Stimulated activated effector memory CD8-positive, alpha-beta T cell treated with anti-CD3 and anti-CD28 coated beads, Interleukin-12 subunit alpha, Interleukin-12 subunit beta, amount 100 ng/mL, for 72 hours (primary cell): Measurements from ENCODE around the gene ALCAM.

Experiments
- ATAC-seq: fragments of 150-1000 bp; cut with Tn5 transposase; 2 replicates; pipeline ENCODE4 v1.10.0; 2021
- DNase-seq, 2 donors: peaks; one replicate each; pipeline ENCODE4 v3.0.0; 2021 to 2022; ENCODE audit warnings: low spot score in 2 of 2
- H3K27ac Mint-ChIP-seq: one replicate; pipeline ENCODE4 v1.8.0; 2022; ENCODE audit warnings: mild to moderate bottlenecking, mixed read lengths
- H3K36me3 Mint-ChIP-seq: one replicate; pipeline ENCODE4 v1.8.0; 2022; ENCODE audit warnings: mild to moderate bottlenecking, mixed read lengths
- H3K4me1 Mint-ChIP-seq: one replicate; pipeline ENCODE4 v1.8.0; 2022; ENCODE audit warnings: mixed read lengths
- H3K4me3 Mint-ChIP-seq: one replicate; pipeline ENCODE4 v1.8.0; 2022; ENCODE audit warnings: mild to moderate bottlenecking, mixed read lengths
- H3K9me3 Mint-ChIP-seq: one replicate; pipeline ENCODE4 v1.8.0; 2022; ENCODE audit warnings: mixed read lengths

Gene ALCAM

GRCh38 chr3:105527949-105528348, 161.2 kb downstream of the ALCAM start:
- H3K4me3 Mint-ChIP-seq: no peak overlapping the region
- no peaks in the 10 kb centered on the region for H3K9me3 Mint-ChIP-seq
- H3K27ac Mint-ChIP-seq: no peak overlapping the region
- H3K4me1 Mint-ChIP-seq: no peaks in the 10 kb centered on the region
- H3K36me3 Mint-ChIP-seq: no peaks in the 10 kb centered on the region
- DNase-seq: no peak
- ATAC-seq: peak; percentile 99

GRCh38 chr3:105528955-105529354, 162.2 kb downstream of the ALCAM start:
- no peaks in the 10 kb centered on the region for H3K9me3 Mint-ChIP-seq

DNA sequence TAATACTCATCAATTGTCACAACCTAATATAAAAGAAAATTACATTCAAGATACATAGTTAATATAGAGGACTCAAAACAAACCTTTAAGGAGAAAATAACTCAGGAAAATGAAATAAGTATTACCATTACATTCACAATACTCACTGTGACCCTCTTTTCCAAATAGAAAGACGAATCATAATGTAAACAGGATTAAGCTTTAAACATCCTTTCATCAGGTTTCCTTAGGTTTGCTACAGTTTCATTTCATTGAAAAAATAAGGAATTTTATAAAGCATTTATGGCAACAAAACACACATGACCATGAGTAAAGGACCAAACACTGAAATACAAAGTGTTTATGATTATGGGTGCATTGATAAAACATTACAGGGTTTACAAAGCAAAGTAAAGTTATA, 162.7 kb downstream of the ALCAM start:
- DNase-seq: no peak
- ATAC-seq: no peak
- Mint-ChIP-seq H3K4me3 (no peak overlapping the region), H3K27ac (no peak overlapping the region), H3K36me3 (no peaks in the 10 kb centered on the region), H3K4me1 (no peaks in the 10 kb centered on the region), H3K9me3 (no peaks in the 10 kb centered on the region)

More at GRCh38 chr3:105528955-105529354, 162.2 kb downstream of the ALCAM start:
- Mint-ChIP-seq H3K4me3 (no peak overlapping the region), H3K4me1 (no peaks in the 10 kb centered on the region), H3K36me3 (no peaks in the 10 kb centered on the region), H3K27ac (no peak overlapping the region)
- DNase-seq: no peak
- no peak for ATAC-seq

DNA sequence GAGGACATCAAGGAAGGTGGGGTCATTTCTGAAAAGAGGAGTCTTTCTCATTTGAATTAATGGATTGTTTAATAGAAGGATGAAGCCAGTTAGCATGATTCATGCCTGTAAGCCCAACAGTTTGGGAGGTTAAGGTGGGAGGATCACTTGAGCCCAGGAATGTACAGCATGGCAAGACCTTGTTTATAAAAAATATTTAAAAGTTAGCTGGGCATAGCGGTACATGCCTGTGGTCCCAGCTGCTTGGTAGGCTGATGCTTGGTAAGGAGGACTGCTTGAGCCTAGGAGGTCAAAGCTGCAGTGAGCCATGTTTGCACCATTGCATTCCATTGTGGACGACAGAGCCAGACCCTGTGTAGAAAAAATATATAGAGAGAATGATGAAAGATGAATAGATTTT, 165.5 kb downstream of the ALCAM start:
- H3K36me3 Mint-ChIP-seq: no peaks in the 10 kb centered on the region
- H3K4me1 Mint-ChIP-seq: no peaks in the 10 kb centered on the region
- H3K9me3 Mint-ChIP-seq: no peaks in the 10 kb centered on the region
- H3K4me3 Mint-ChIP-seq: no peak overlapping the region
- ATAC-seq (no peak), DNase-seq (no peak)
- no peak overlapping the region for H3K27ac Mint-ChIP-seq

DNA sequence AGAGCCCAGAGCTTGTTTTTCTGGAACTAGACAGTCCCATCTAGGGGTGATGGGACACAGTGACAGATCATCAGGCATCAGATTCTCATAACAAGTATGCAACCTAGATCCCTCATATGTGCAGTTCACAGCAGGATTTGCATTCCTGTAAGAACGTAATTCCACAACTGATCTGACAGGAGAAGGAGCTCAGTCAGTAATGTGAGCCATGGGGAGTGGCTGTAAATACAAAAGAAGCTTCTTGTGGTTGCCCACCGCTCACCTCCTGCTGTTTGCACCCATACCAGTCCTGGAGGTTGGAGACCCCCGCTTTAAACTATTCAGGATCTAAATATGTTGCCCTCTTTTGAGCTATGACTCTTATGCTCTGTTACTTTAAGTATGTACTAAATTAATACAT, 167.3 kb downstream of the ALCAM start:
- Mint-ChIP-seq H3K27ac (no peak overlapping the region), H3K9me3 (no peaks in the 10 kb centered on the region), H3K4me3 (no peak overlapping the region), H3K36me3 (no peaks in the 10 kb centered on the region), H3K4me1 (no peaks in the 10 kb centered on the region)
- ATAC-seq (no peak), DNase-seq (no peak)

GRCh38 chr3:105534491-105534890, 167.8 kb downstream of the ALCAM start:
- H3K4me1 Mint-ChIP-seq: no peaks in the 10 kb centered on the region
- no peak overlapping the region for H3K27ac Mint-ChIP-seq
- ATAC-seq (no peak), DNase-seq (no peak)
- no peaks in the 10 kb centered on the region for H3K36me3 Mint-ChIP-seq
- H3K9me3 Mint-ChIP-seq: no peaks in the 10 kb centered on the region
- H3K4me3 Mint-ChIP-seq: no peak overlapping the region

GRCh38 chr3:105537371-105538080, 170.8 kb downstream of the ALCAM start:
- ATAC-seq (no peak), DNase-seq (no peak)
- peaks cover 10% of the 10 kb centered on the region for H3K36me3 Mint-ChIP-seq

GRCh38 chr3:105538483-105538882, 171.8 kb downstream of the ALCAM start:
- Mint-ChIP-seq H3K36me3 (peaks cover 10% of the 10 kb centered on the region), H3K9me3 (no peaks in the 10 kb centered on the region), H3K4me3 (no peak overlapping the region), H3K27ac (no peak overlapping the region), H3K4me1 (no peaks in the 10 kb centered on the region)
- ATAC-seq: no peak
- no peak for DNase-seq

More at GRCh38 chr3:105537371-105538080, 170.8 kb downstream of the ALCAM start:
- H3K4me1 Mint-ChIP-seq: no peaks in the 10 kb centered on the region
- no peaks in the 10 kb centered on the region for H3K9me3 Mint-ChIP-seq
- H3K27ac Mint-ChIP-seq: no peak overlapping the region
- no peak overlapping the region for H3K4me3 Mint-ChIP-seq

DNA sequence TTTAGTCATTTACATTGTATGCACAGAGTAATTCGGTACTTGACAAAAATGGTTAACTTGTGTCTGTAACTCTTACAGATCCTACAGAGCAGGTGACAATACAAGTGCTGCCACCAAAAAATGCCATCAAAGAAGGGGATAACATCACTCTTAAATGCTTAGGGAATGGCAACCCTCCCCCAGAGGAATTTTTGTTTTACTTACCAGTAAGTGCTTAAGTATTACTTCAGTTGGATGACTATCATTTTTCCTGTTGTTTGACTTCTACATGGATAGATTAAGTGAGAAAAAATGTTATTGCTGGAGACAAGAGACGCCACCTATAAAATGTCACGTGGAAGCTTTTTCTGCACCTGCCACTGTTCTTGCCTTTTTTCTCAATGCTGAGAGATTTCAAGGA, 173.2 kb downstream of the ALCAM start:
- Mint-ChIP-seq H3K9me3 (no peaks in the 10 kb centered on the region), H3K36me3 (peaks cover 10% of the 10 kb centered on the region), H3K4me1 (no peaks in the 10 kb centered on the region), H3K4me3 (no peak overlapping the region), H3K27ac (no peak overlapping the region)
- ATAC-seq: no peak
- no peak for DNase-seq

- no peak for ATAC-seq
- peaks cover 17% of the 10 kb centered on the region for H3K36me3 Mint-ChIP-seq
- H3K27ac Mint-ChIP-seq: no peak overlapping the region
These were observed 175.7 kb downstream of the ALCAM start for GRCh38 chr3:105542282-105543019.

GRCh38 chr3:105545051-105545450, 178.3 kb downstream of the ALCAM start:
- no peak overlapping the region for H3K27ac Mint-ChIP-seq
- no peak overlapping the region for H3K4me3 Mint-ChIP-seq
- DNase-seq (no peak), ATAC-seq (no peak)
- no peaks in the 10 kb centered on the region for H3K9me3 Mint-ChIP-seq
- H3K36me3 Mint-ChIP-seq: peaks cover 17% of the 10 kb centered on the region
- H3K4me1 Mint-ChIP-seq: no peaks in the 10 kb centered on the region

More at GRCh38 chr3:105542282-105543019, 175.7 kb downstream of the ALCAM start:
- H3K9me3 Mint-ChIP-seq: no peaks in the 10 kb centered on the region
- no peak overlapping the region for H3K4me3 Mint-ChIP-seq
- no peak for DNase-seq
- no peaks in the 10 kb centered on the region for H3K4me1 Mint-ChIP-seq

- DNase-seq: no peak
- no peak for ATAC-seq
- H3K9me3 Mint-ChIP-seq: no peaks in the 10 kb centered on the region
- no peaks in the 10 kb centered on the region for H3K4me1 Mint-ChIP-seq
- H3K36me3 Mint-ChIP-seq: peaks cover 19% of the 10 kb centered on the region
- no peak overlapping the region for H3K4me3 Mint-ChIP-seq
- H3K27ac Mint-ChIP-seq: no peak overlapping the region
These were observed 187.1 kb downstream of the ALCAM start for GRCh38 chr3:105553851-105554250.

- ATAC-seq (no peak), DNase-seq (no peak)
- H3K27ac Mint-ChIP-seq: no peak overlapping the region
- no peak overlapping the region for H3K4me3 Mint-ChIP-seq
- H3K36me3 Mint-ChIP-seq: peaks cover 18% of the 10 kb centered on the region
- H3K4me1 Mint-ChIP-seq: no peaks in the 10 kb centered on the region
- H3K9me3 Mint-ChIP-seq: no peaks in the 10 kb centered on the region
These were observed 188.5 kb downstream of the ALCAM start for GRCh38 chr3:105555206-105555605.

GRCh38 chr3:105559856-105560255, 193.1 kb downstream of the ALCAM start:
- Mint-ChIP-seq H3K36me3 (no peaks in the 10 kb centered on the region), H3K4me1 (no peaks in the 10 kb centered on the region), H3K27ac (no peak overlapping the region), H3K4me3 (no peak overlapping the region), H3K9me3 (no peaks in the 10 kb centered on the region)
- DNase-seq (no peak), ATAC-seq (no peak)

GRCh38 chr3:105561876-105562275, 195.2 kb downstream of the ALCAM start:
- DNase-seq (no peak), ATAC-seq (no peak)
- H3K9me3 Mint-ChIP-seq: no peaks in the 10 kb centered on the region
- H3K4me3 Mint-ChIP-seq: no peak overlapping the region
- H3K27ac Mint-ChIP-seq: no peak overlapping the region
- H3K4me1 Mint-ChIP-seq: no peaks in the 10 kb centered on the region
- H3K36me3 Mint-ChIP-seq: no peaks in the 10 kb centered on the region
